ENCODE data around the gene DSP.

Gene DSP

DNA sequence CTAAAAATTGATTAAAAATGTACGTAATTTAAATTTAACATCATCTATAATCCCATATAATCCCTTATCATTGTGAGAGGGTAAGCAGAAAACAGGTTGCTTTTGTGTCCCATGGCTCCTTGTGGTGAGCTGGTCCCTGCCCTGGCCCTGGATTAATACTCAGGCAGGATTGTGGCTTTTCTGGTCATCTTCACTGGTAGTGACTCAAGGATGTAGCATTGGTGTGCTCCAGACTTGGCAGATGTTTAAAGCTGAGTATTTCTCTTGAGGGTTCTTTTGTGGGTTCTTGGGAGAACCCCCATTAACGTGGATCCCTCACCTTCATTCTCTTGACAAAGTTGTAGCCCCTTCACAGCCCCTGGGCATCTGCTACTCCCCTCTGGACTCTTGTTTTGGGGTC, 87.8 kb downstream of the DSP start:
- ATAC-seq (ENCODE audit: insufficient read depth, low read depth) (no peak), DNase-seq (no peak)
- H3K4me3 ChIP-seq (ENCODE audit: low read depth in 1 of 2, low read length in 2 of 2): no peak overlapping the region
- H3K9me3 ChIP-seq (ENCODE audit: insufficient read depth, low read length, severe bottlenecking): no peaks in the 10 kb centered on the region
- H3K4me2 ChIP-seq (ENCODE audit: insufficient read depth, low read length): no peak overlapping the region
- H3K27me3 ChIP-seq (ENCODE audit: insufficient read depth, low read length, poor library complexity): peaks cover 2% of the 10 kb centered on the region
- H3K79me2 ChIP-seq (ENCODE audit: insufficient read depth, low read length): no peaks in the 10 kb centered on the region
- no peak overlapping the region for H2AFZ ChIP-seq (ENCODE audit: low read depth, low read length)
- H3K27ac ChIP-seq (ENCODE audit: low read length): no peak overlapping the region
- no peak for TF ChIP-seq EZH2 (IDR thresholded peaks at IDR 0.05; ENCODE audit: borderline replicate concordance, low read depth, low read length, severe bottlenecking)
- TF ChIP-seq, protein P1, sequence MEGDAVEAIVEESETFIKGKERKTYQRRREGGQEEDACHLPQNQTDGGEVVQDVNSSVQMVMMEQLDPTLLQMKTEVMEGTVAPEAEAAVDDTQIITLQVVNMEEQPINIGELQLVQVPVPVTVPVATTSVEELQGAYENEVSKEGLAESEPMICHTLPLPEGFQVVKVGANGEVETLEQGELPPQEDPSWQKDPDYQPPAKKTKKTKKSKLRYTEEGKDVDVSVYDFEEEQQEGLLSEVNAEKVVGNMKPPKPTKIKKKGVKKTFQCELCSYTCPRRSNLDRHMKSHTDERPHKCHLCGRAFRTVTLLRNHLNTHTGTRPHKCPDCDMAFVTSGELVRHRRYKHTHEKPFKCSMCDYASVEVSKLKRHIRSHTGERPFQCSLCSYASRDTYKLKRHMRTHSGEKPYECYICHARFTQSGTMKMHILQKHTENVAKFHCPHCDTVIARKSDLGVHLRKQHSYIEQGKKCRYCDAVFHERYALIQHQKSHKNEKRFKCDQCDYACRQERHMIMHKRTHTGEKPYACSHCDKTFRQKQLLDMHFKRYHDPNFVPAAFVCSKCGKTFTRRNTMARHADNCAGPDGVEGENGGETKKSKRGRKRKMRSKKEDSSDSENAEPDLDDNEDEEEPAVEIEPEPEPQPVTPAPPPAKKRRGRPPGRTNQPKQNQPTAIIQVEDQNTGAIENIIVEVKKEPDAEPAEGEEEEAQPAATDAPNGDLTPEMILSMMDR (IDR thresholded peaks at IDR 0.05; ENCODE audit: borderline replicate concordance, extremely low read depth, low read length, poor library complexity, severe bottlenecking): no peak
- H3K9ac ChIP-seq (ENCODE audit: low read depth, low read length): no peak overlapping the region
- no peaks in the 10 kb centered on the region for H3K4me1 ChIP-seq (ENCODE audit: insufficient read depth, low read length)
- no peaks in the 10 kb centered on the region for H3K36me3 ChIP-seq (ENCODE audit: insufficient read depth, low read length)
- H4K20me1 ChIP-seq (ENCODE audit: insufficient read depth, low read length): no peaks in the 10 kb centered on the region

DNA sequence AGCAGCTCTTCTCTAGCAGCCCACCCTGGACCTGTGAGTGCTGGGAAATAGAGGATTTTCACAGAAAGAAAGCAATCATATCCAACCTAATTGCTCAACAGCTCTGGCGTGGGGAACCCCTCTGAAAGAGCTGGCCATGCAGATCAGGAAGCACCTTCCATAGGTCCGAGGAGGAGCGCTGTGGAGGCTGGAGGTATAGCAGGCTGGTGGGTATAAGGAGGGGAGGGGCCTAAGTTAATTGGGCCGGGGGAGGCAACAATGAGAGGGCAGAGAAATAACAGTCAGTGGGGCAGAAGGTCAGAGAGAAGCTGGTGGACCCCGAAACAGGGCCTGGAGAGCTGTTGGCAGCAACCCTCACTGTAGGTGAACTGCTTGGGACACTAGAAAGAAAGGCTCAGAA, 89.3 kb downstream of the DSP start:
- no peaks in the 10 kb centered on the region for H3K4me1 ChIP-seq (ENCODE audit: insufficient read depth, low read length)
- no peaks in the 10 kb centered on the region for H4K20me1 ChIP-seq (ENCODE audit: insufficient read depth, low read length)
- no peaks in the 10 kb centered on the region for H3K9me3 ChIP-seq (ENCODE audit: insufficient read depth, low read length, severe bottlenecking)
- TF ChIP-seq, protein P1 (IDR thresholded peaks at IDR 0.05; ENCODE audit: borderline replicate concordance, extremely low read depth, low read length, poor library complexity, severe bottlenecking): no peak
- no peak for TF ChIP-seq EZH2 (IDR thresholded peaks at IDR 0.05; ENCODE audit: borderline replicate concordance, low read depth, low read length, severe bottlenecking)
- DNase-seq: no peak
- H3K27me3 ChIP-seq (ENCODE audit: insufficient read depth, low read length, poor library complexity): no peaks in the 10 kb centered on the region
- no peak overlapping the region for H3K4me3 ChIP-seq (ENCODE audit: low read depth in 1 of 2, low read length in 2 of 2)
- H3K9ac ChIP-seq (ENCODE audit: low read depth, low read length): no peak overlapping the region
- H2AFZ ChIP-seq (ENCODE audit: low read depth, low read length): no peak overlapping the region
- H3K4me2 ChIP-seq (ENCODE audit: insufficient read depth, low read length): no peak overlapping the region
- no peak overlapping the region for H3K27ac ChIP-seq (ENCODE audit: low read length)
- no peaks in the 10 kb centered on the region for H3K36me3 ChIP-seq (ENCODE audit: insufficient read depth, low read length)
- no peak for ATAC-seq (ENCODE audit: insufficient read depth, low read depth)
- no peaks in the 10 kb centered on the region for H3K79me2 ChIP-seq (ENCODE audit: insufficient read depth, low read length)

DNA sequence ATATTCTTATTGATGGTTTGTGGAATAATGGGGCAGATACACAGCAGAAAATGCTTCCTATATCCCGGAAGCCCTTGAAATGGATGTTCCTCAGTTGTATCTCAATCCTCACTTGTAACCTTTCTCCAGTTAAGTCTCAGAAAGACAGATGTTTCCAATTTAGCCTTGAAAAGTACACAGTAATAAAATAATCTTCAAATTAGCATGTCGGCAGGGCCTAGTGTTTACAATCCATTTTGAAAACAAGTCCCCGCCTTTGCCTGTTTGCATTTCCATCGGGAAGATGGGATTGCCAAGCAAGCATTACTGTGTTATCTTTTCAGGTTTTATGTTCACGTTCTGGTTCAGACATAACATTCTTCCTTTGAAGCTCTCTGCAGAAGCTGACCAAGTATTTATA, 90.0 kb downstream of the DSP start:
- Histone ChIP-seq H3K36me3 (ENCODE audit: insufficient read depth, low read length) (no peaks in the 10 kb centered on the region), H3K79me2 (ENCODE audit: insufficient read depth, low read length) (no peaks in the 10 kb centered on the region), H2AFZ (ENCODE audit: low read depth, low read length) (no peak overlapping the region), H4K20me1 (ENCODE audit: insufficient read depth, low read length) (no peaks in the 10 kb centered on the region), H3K27me3 (ENCODE audit: insufficient read depth, low read length, poor library complexity) (no peaks in the 10 kb centered on the region), H3K4me3 (ENCODE audit: low read depth in 1 of 2, low read length in 2 of 2) (no peak overlapping the region), H3K9ac (ENCODE audit: low read depth, low read length) (no peak overlapping the region), H3K4me1 (ENCODE audit: insufficient read depth, low read length) (no peaks in the 10 kb centered on the region), H3K9me3 (ENCODE audit: insufficient read depth, low read length, severe bottlenecking) (no peaks in the 10 kb centered on the region), H3K4me2 (ENCODE audit: insufficient read depth, low read length) (no peak overlapping the region), H3K27ac (ENCODE audit: low read length) (no peak overlapping the region)
- no peak for TF ChIP-seq EZH2 (IDR thresholded peaks at IDR 0.05; ENCODE audit: borderline replicate concordance, low read depth, low read length, severe bottlenecking)
- TF ChIP-seq, protein P1 (IDR thresholded peaks at IDR 0.05; ENCODE audit: borderline replicate concordance, extremely low read depth, low read length, poor library complexity, severe bottlenecking): no peak
- ATAC-seq (ENCODE audit: insufficient read depth, low read depth) (no peak), DNase-seq (no peak)

Measured in DND-41 (cell line).